Left kidney (tissue), 2 donors: ENCODE measurements around the gene LRRC9. TPM values are rescaled to one million over a fixed set of nuclear protein-coding genes. Genes with fewer than 3 reads are reported as not detected.
"Not testable (repeated sequence)": the region's sequence is repeated elsewhere in the genome, so short reads cannot be mapped to it uniquely, and the experiment has no call there.

Source experiments
- DNase-seq: peaks from one replicate; pipeline ENCODE4 v3.0.0-alpha.2; 2013
- polyA plus RNA-seq: library from polyadenylated mRNA; unstranded; fragments of 120-200 nt; gene quantifications from one replicate; pipeline ENCODE4 v1.2.1, GENCODE V29; 2013; ENCODE audit not compliant: insufficient read length

The LRRC9 gene
- polyA plus RNA-seq, 1 donor, result 3.8 TPM

GRCh38 chr14:59957890-59958289, 37.9 kb downstream of the LRRC9 start:
- not testable (repeated sequence) for DNase-seq

GRCh38 chr14:59959668-59960067, 39.7 kb downstream of the LRRC9 start:
- peak; percentile 28 for DNase-seq

GRCh38 chr14:59961518-59962062, 41.6 kb downstream of the LRRC9 start:
- DNase-seq, result no peak

- no peak for DNase-seq
Observed at GRCh38 chr14:59964251-59965007, 44.5 kb downstream of the LRRC9 start.

- no peak for DNase-seq
Observed at GRCh38 chr14:59969319-59969718, 49.4 kb downstream of the LRRC9 start.

- no peak for DNase-seq
Observed at GRCh38 chr14:59981564-59981963, 61.6 kb downstream of the LRRC9 start.

GRCh38 chr14:59983048-59983447, 63.1 kb downstream of the LRRC9 start:
- no peak for DNase-seq

GRCh38 chr14:59986556-59987059, 66.7 kb downstream of the LRRC9 start:
- no peak for DNase-seq

- no peak for DNase-seq
Observed at GRCh38 chr14:59997449-59997848, 77.5 kb downstream of the LRRC9 start.

GRCh38 chr14:59997966-59998365, 78.0 kb downstream of the LRRC9 start:
- no peak for DNase-seq

GRCh38 chr14:59998564-59998963, 78.6 kb downstream of the LRRC9 start:
- no peak for DNase-seq

GRCh38 chr14:60002819-60003492, 83.0 kb downstream of the LRRC9 start:
- no peak for DNase-seq

- DNase-seq, result no peak
Observed at GRCh38 chr14:60003991-60004390, 84.0 kb downstream of the LRRC9 start.

GRCh38 chr14:60008042-60008441, 88.1 kb downstream of the LRRC9 start:
- no peak for DNase-seq

GRCh38 chr14:60010263-60010662, 90.3 kb downstream of the LRRC9 start:
- DNase-seq, result not testable (repeated sequence)

- DNase-seq, result no peak
Observed at GRCh38 chr14:60014402-60014801, 94.5 kb downstream of the LRRC9 start.

- DNase-seq, result no peak
Observed at GRCh38 chr14:60021619-60022018, 101.7 kb downstream of the LRRC9 start.

GRCh38 chr14:60025571-60025970, 105.6 kb downstream of the LRRC9 start:
- DNase-seq, result no peak

- DNase-seq, result no peak
Observed at GRCh38 chr14:60035177-60035576, 115.2 kb downstream of the LRRC9 start.

- DNase-seq, result not testable (repeated sequence)
Observed at GRCh38 chr14:60047976-60048375, 128.0 kb downstream of the LRRC9 start.

- DNase-seq, result peak; percentile 17
Observed at GRCh38 chr14:60051721-60052221, 131.8 kb downstream of the LRRC9 start.

GRCh38 chr14:60058087-60058486, 138.1 kb downstream of the LRRC9 start:
- DNase-seq, result no peak

- DNase-seq, result no peak
Observed at GRCh38 chr14:60061371-60061770, 141.4 kb downstream of the LRRC9 start.
